GM21515 (cell line): Measurements from ENCODE around the gene CEP76.

Experiments
- ATAC-seq: cut with Tn5 transposase; IDR thresholded peaks from one replicate; pipeline ENCODE4 v1.9.1; 2021; ENCODE audit not compliant: unreplicated experiment

CEP76 gene

GRCh38 chr18:12711446-12711845 lies 8.9 kb upstream of the CEP76 start:
- no peak for ATAC-seq

- ATAC-seq, result no peak
Measured at GRCh38 chr18:12703664-12704063, 1.1 kb upstream of the CEP76 start.

GRCh38 chr18:12703096-12703567 lies 609 bp upstream of the CEP76 start:
- no peak for ATAC-seq

- ATAC-seq, result no peak
Measured at GRCh38 chr18:12701161-12701560, 1.4 kb downstream of the CEP76 start.

- no peak for ATAC-seq
Measured at GRCh38 chr18:12699747-12700146, 2.8 kb downstream of the CEP76 start.

- ATAC-seq, result no peak
Measured at GRCh38 chr18:12694032-12694431, 8.5 kb downstream of the CEP76 start.

GRCh38 chr18:12692206-12692605 lies 10.3 kb downstream of the CEP76 start:
- no peak for ATAC-seq

GRCh38 chr18:12689256-12689850 lies 13.2 kb downstream of the CEP76 start:
- ATAC-seq, result no peak

GRCh38 chr18:12686100-12686499 lies 16.4 kb downstream of the CEP76 start:
- ATAC-seq, result no peak

GRCh38 chr18:12679183-12679786 lies 23.2 kb downstream of the CEP76 start:
- ATAC-seq, result no peak

GRCh38 chr18:12668041-12668440 lies 34.5 kb downstream of the CEP76 start:
- no peak for ATAC-seq

GRCh38 chr18:12659904-12660605 lies 42.5 kb downstream of the CEP76 start:
- ATAC-seq, result no peak

- peak; percentile 18 for ATAC-seq
Measured at GRCh38 chr18:12658426-12659138, 43.9 kb downstream of the CEP76 start.

GRCh38 chr18:12657684-12658425 lies 44.7 kb downstream of the CEP76 start, which contains the start of gene SPIRE1:
Gene SPIRE1 (minus strand): TSS chr18:12658107. CDS start chr18:12657866, 241 bp downstream.
- ATAC-seq, result peak; percentile 50

GRCh38 chr18:12656938-12657683 lies 45.4 kb downstream of the CEP76 start:
- no peak for ATAC-seq

GRCh38 chr18:12656605-12656937 lies 46.0 kb downstream of the CEP76 start:
- ATAC-seq, result no peak

- ATAC-seq, result no peak
Measured at GRCh38 chr18:12654971-12655370, 47.6 kb downstream of the CEP76 start.

GRCh38 chr18:12652861-12653401 lies 49.6 kb downstream of the CEP76 start:
- no peak for ATAC-seq

- ATAC-seq, result no peak
Measured at GRCh38 chr18:12651651-12652050, 50.9 kb downstream of the CEP76 start.

GRCh38 chr18:12647773-12648172 lies 54.8 kb downstream of the CEP76 start:
- no peak for ATAC-seq
